ENCODE results near the gene ATP6V0A1.
"Not testable (repeated sequence)": the region's sequence is repeated elsewhere in the genome, so short reads cannot be mapped to it uniquely, and the experiment has no call there.

Gene ATP6V0A1

GRCh38 chr17:42537156-42537805 is 78.6 kb downstream of the ATP6V0A1 start:
- no peak for DNase-seq (ENCODE audit: low read depth in 2 of 3, low spot score in 1 of 3)

GRCh38 chr17:42537826-42538451 is 79.3 kb downstream of the ATP6V0A1 start:
- no peak for DNase-seq (ENCODE audit: low read depth in 2 of 3, low spot score in 1 of 3)

- no peak for DNase-seq (ENCODE audit: low read depth in 2 of 3, low spot score in 1 of 3)
Measured at GRCh38 chr17:42538482-42538881, 79.8 kb downstream of the ATP6V0A1 start.

GRCh38 chr17:42540558-42540957 is 81.9 kb downstream of the ATP6V0A1 start:
- DNase-seq (ENCODE audit: low read depth in 2 of 3, low spot score in 1 of 3), result not testable (repeated sequence)

GRCh38 chr17:42541041-42541833 is 82.6 kb downstream of the ATP6V0A1 start:
- DNase-seq (ENCODE audit: low read depth in 2 of 3, low spot score in 1 of 3), result peak in 1 of 3 donors; percentile 32

GRCh38 chr17:42543190-42544079 is 84.8 kb downstream of the ATP6V0A1 start:
- no peak for DNase-seq (ENCODE audit: low read depth in 2 of 3, low spot score in 1 of 3)

- no peak for DNase-seq (ENCODE audit: low read depth in 2 of 3, low spot score in 1 of 3)
Measured at GRCh38 chr17:42544874-42545283, 86.2 kb downstream of the ATP6V0A1 start.

- not testable (repeated sequence) for DNase-seq (ENCODE audit: low read depth in 2 of 3, low spot score in 1 of 3)
Measured at GRCh38 chr17:42545755-42546505, 87.3 kb downstream of the ATP6V0A1 start.

- DNase-seq (ENCODE audit: low read depth in 2 of 3, low spot score in 1 of 3), result no peak
Measured at GRCh38 chr17:42547001-42547461, 88.4 kb downstream of the ATP6V0A1 start.

- DNase-seq (ENCODE audit: low read depth in 2 of 3, low spot score in 1 of 3), result no peak
Measured at GRCh38 chr17:42547698-42548069, 89.0 kb downstream of the ATP6V0A1 start.

- peak; percentile 59 to 80 (median 75) for DNase-seq (ENCODE audit: low read depth in 2 of 3, low spot score in 1 of 3)
Measured at GRCh38 chr17:42548070-42548837, 89.6 kb downstream of the ATP6V0A1 start.

- DNase-seq (ENCODE audit: low read depth in 2 of 3, low spot score in 1 of 3), result no peak
Measured at GRCh38 chr17:42548993-42549755, 90.5 kb downstream of the ATP6V0A1 start.

GRCh38 chr17:42552736-42553135 is 94.1 kb downstream of the ATP6V0A1 start, which contains the start of gene HSD17B1:
TSS of gene HSD17B1 (plus strand) at chr17:42552923. CDS start at chr17:42552934, 11 bp downstream.
- not testable (repeated sequence) for DNase-seq (ENCODE audit: low read depth in 2 of 3, low spot score in 1 of 3)

- DNase-seq (ENCODE audit: low read depth in 2 of 3, low spot score in 1 of 3), result no peak
Measured at GRCh38 chr17:42553161-42553818, 94.6 kb downstream of the ATP6V0A1 start.

- DNase-seq (ENCODE audit: low read depth in 2 of 3, low spot score in 1 of 3), result no peak
Measured at GRCh38 chr17:42553866-42554249, 95.2 kb downstream of the ATP6V0A1 start.

GRCh38 chr17:42554250-42555121 is 95.8 kb downstream of the ATP6V0A1 start:
- peak in 2 of 3 donors; percentile 52 to 76 for DNase-seq (ENCODE audit: low read depth in 2 of 3, low spot score in 1 of 3)

GRCh38 chr17:42555122-42555622 is 96.5 kb downstream of the ATP6V0A1 start:
- DNase-seq (ENCODE audit: low read depth in 2 of 3, low spot score in 1 of 3), result no peak
